H1 (cell line): ENCODE results near the gene GON4L. TPM values are rescaled to one million over a fixed set of nuclear protein-coding genes. Genes with fewer than 3 reads are reported as not detected.

ENCODE experiments used
- CTCF ChIA-PET: fragments of 300-600 bp; sonication (Branson Sonifier 250); formaldehyde crosslinking; loops from one replicate; lab custom pipeline; 2021; ENCODE audit not compliant: partially characterized antibody; lab: Charles Lee
- POLR2A ChIA-PET: fragments of 300-600 bp; sonication (Branson Sonifier 250); formaldehyde crosslinking; loops from one replicate; lab custom pipeline; 2021; ENCODE audit warnings: inconsistent platforms; ENCODE audit not compliant: partially characterized antibody; lab: Charles Lee
- DNase-seq, 2 experiments: peaks; one replicate each; pipeline versions ENCODE4 v3.0.0 to v3.0.0-alpha.2; 2010 to 2022; ENCODE audit warnings: low spot score in 2 of 2, low read depth in 1 of 2, mixed read lengths in 1 of 2
- FAIRE-seq: peaks from 2 replicates; lab custom pipeline; 2011; peaks lifted over from hg19 to GRCh38; lab: Jason Lieb, UNC
- H2AFZ ChIP-seq: 2 replicates; pipeline ENCODE4 v1.8.1; 2012; ENCODE audit warnings: low read length, inconsistent platforms
- H2AK5ac ChIP-seq: 2 replicates; pipeline ENCODE4 v1.6.1; 2013; ENCODE audit warnings: low read depth, low read length
- H2BK120ac ChIP-seq: replicated peaks from 2 replicates; pipeline ENCODE3; 2013; ENCODE audit warnings: low read depth, low read length, inconsistent platforms
- H2BK12ac ChIP-seq: 2 replicates; pipeline ENCODE4 v1.6.1; 2013; ENCODE audit warnings: low read depth, low read length
- H2BK15ac ChIP-seq: 2 replicates; pipeline ENCODE4 v1.6.1; 2013; ENCODE audit warnings: low read length
- H2BK20ac ChIP-seq: 2 replicates; pipeline ENCODE4 v1.6.1; 2013; ENCODE audit warnings: low read length
- H2BK5ac ChIP-seq: 2 replicates; pipeline ENCODE4 v1.6.1; 2013; ENCODE audit warnings: low read depth, low read length
- H3K14ac ChIP-seq: 2 replicates; pipeline ENCODE4 v1.6.1; 2013; ENCODE audit warnings: inconsistent platforms; ENCODE audit not compliant: insufficient read length
- H3K18ac ChIP-seq: 2 replicates; pipeline ENCODE4 v1.6.1; 2013; ENCODE audit warnings: low read length; ENCODE audit errors: extremely low read depth
- H3K23ac ChIP-seq: 2 replicates; pipeline ENCODE4 v1.6.1; 2013; ENCODE audit warnings: inconsistent platforms; ENCODE audit not compliant: insufficient read length
- H3K23me2 ChIP-seq: 2 replicates; pipeline ENCODE4 v1.6.1; 2013; ENCODE audit warnings: low read depth, low read length
- H3K27ac ChIP-seq: 2 replicates; pipeline ENCODE4 v1.6.1; 2011; ENCODE audit warnings: low read depth, low read length, inconsistent platforms
- H3K27me3 ChIP-seq, 4 experiments: replicated peaks in 1 of 4; 1 replicate in 1 of 4; 2 replicates in 3 of 4; pipeline versions ENCODE4 v1.6.1 to v1.8.1; 2011 to 2013; ENCODE audit warnings: low read length in 3 of 4, mild to moderate bottlenecking in 3 of 4, inconsistent platforms in 2 of 4, mixed read lengths in 2 of 4, moderate library complexity in 1 of 4; ENCODE audit not compliant: control insufficient read depth in 3 of 4, insufficient read depth in 3 of 4; ENCODE audit errors: extremely low read depth in 1 of 4
- H3K36me3 ChIP-seq, 4 experiments: 2 replicates each; pipeline versions ENCODE4 v1.6.1 to v1.8.1; 2011 to 2013; ENCODE audit warnings: mild to moderate bottlenecking in 4 of 4, low read length in 3 of 4, moderate library complexity in 2 of 4, control low read depth in 1 of 4, inconsistent platforms in 1 of 4; ENCODE audit not compliant: insufficient read depth in 4 of 4, control insufficient read depth in 2 of 4
- H3K4ac ChIP-seq: replicated peaks from 2 replicates; pipeline ENCODE3; 2013; ENCODE audit warnings: low read length, low read depth, mixed read lengths, inconsistent platforms; ENCODE audit not compliant: insufficient read length
- H3K4me1 ChIP-seq, 4 experiments: replicated peaks in 1 of 4; 1 replicate in 1 of 4; 2 replicates in 3 of 4; pipeline versions ENCODE4 v1.6.1 to v1.8.1; 2011 to 2013; ENCODE audit warnings: low read length in 3 of 4, inconsistent platforms in 2 of 4, mixed read lengths in 1 of 4; ENCODE audit not compliant: insufficient read depth in 4 of 4, control insufficient read depth in 3 of 4
- H3K4me2 ChIP-seq, 2 experiments: 2 replicates each; pipeline versions ENCODE4 v1.6.1 to v1.8.1; 2011 to 2013; ENCODE audit warnings: low read depth in 2 of 2, low read length in 2 of 2, control low read depth in 1 of 2, inconsistent platforms in 1 of 2, mild to moderate bottlenecking in 1 of 2; ENCODE audit not compliant: insufficient read depth in 1 of 2
- H3K4me3 ChIP-seq, 4 experiments: fragments of 200-600, 300-600 bp in 1 of 4; sonication (generic), shearing (Covaris generic), sonication (Bioruptor Twin) in 1 of 4; 2 replicates each; pipeline versions ENCODE4 v1.5.1 to v1.8.1; 2011 to 2016; ENCODE audit warnings: low read length in 4 of 4, low read depth in 3 of 4, control low read depth in 2 of 4, inconsistent platforms in 2 of 4, mild to moderate bottlenecking in 2 of 4, mixed read lengths in 1 of 4, moderate library complexity in 1 of 4; ENCODE audit not compliant: insufficient read depth in 2 of 4; ENCODE audit errors: extremely low read depth in 1 of 4
- H3K56ac ChIP-seq: replicated peaks from 2 replicates; pipeline ENCODE3; 2013; ENCODE audit warnings: low read depth, mild to moderate bottlenecking, mixed read lengths, low read length, inconsistent platforms; ENCODE audit not compliant: insufficient read length
- H3K79me1 ChIP-seq: 2 replicates; pipeline ENCODE4 v1.6.1; 2013; ENCODE audit warnings: low read depth, low read length, control low read depth
- H3K79me2 ChIP-seq, 2 experiments: 2 replicates each; pipeline versions ENCODE4 v1.6.1 to v1.8.1; 2012 to 2013; ENCODE audit warnings: low read length in 2 of 2, mild to moderate bottlenecking in 2 of 2, inconsistent platforms in 1 of 2; ENCODE audit not compliant: insufficient read depth in 2 of 2, control insufficient read depth in 1 of 2
- H3K9ac ChIP-seq, 4 experiments: replicated peaks in 1 of 4; 1 replicate in 1 of 4; 2 replicates in 3 of 4; pipeline versions ENCODE4 v1.6.1 to v1.8.1; 2011 to 2013; ENCODE audit warnings: low read depth in 3 of 4, low read length in 3 of 4, control low read depth in 2 of 4, mild to moderate bottlenecking in 2 of 4, moderate library complexity in 2 of 4, inconsistent platforms in 1 of 4; ENCODE audit errors: extremely low read depth in 1 of 4
- H3K9me3 ChIP-seq, 2 experiments: 2 replicates each; pipeline versions ENCODE4 v1.6.1 to v1.8.1; 2012 to 2013; ENCODE audit warnings: mild to moderate bottlenecking in 2 of 2, moderate library complexity in 2 of 2, control low read depth in 1 of 2, inconsistent platforms in 1 of 2, low read depth in 1 of 2, low read length in 1 of 2, mixed read lengths in 1 of 2; ENCODE audit not compliant: insufficient read depth in 2 of 2
- H4K20me1 ChIP-seq, 2 experiments: replicated peaks in 1 of 2; 2 replicates each; pipeline versions ENCODE3 to v1.8.1; 2011 to 2013; ENCODE audit warnings: inconsistent platforms in 2 of 2, low read length in 2 of 2, mild to moderate bottlenecking in 1 of 2; ENCODE audit not compliant: insufficient read depth in 2 of 2, control insufficient read depth in 1 of 2
- H4K5ac ChIP-seq: 2 replicates; pipeline ENCODE4 v1.6.1; 2013; ENCODE audit warnings: low read length, low read depth, mixed read lengths, inconsistent platforms; ENCODE audit not compliant: insufficient read length
- H4K8ac ChIP-seq: 2 replicates; pipeline ENCODE4 v1.8.0; 2013; ENCODE audit warnings: mild to moderate bottlenecking, moderate library complexity, low read length, inconsistent platforms; ENCODE audit not compliant: insufficient read depth; ENCODE audit errors: extremely low read depth
- H4K91ac ChIP-seq: replicated peaks from 2 replicates; pipeline ENCODE3; 2013; ENCODE audit warnings: low read length, mixed read lengths, inconsistent platforms; ENCODE audit not compliant: insufficient read length
- E2F6 ChIP-seq: IDR thresholded peaks from 2 replicates; pipeline ENCODE4 v1.6.1; 2012; ENCODE audit warnings: inconsistent platforms
- MAFK ChIP-seq: IDR thresholded peaks from 2 replicates; pipeline ENCODE4 v1.6.1; 2012; ENCODE audit warnings: low read depth, mild to moderate bottlenecking, improper control_type of control experiment, low read length
- MAX ChIP-seq: IDR thresholded peaks from 2 replicates; pipeline ENCODE4 v1.6.1; 2012; ENCODE audit warnings: inconsistent platforms
- NANOG ChIP-seq: IDR thresholded peaks from 2 replicates; pipeline ENCODE4 v1.6.1; 2011; ENCODE audit warnings: low read length, low read depth, mild to moderate bottlenecking, inconsistent platforms; ENCODE audit not compliant: insufficient read depth, poor library complexity, severe bottlenecking
- whole genome bisulfite sequencing, 2 experiments: shearing (Covaris generic) in 1 of 2; methylation state at CpG; one replicate each; pipeline versions ENCODE4 v1.1.6 to v1.1.7; 2013 to 2015; ENCODE audit warnings: low lambda C conversion rate in 2 of 2, mixed read lengths in 2 of 2, inconsistent platforms in 1 of 2, low coverage in 1 of 2, missing lambda C conversion rate in 1 of 2; ENCODE audit not compliant: insufficient replicate concordance in 2 of 2, insufficient coverage in 1 of 2, insufficient read length in 1 of 2; ENCODE audit errors: extremely low coverage in 1 of 2, missing lambda C conversion rate in 1 of 2; 5-methylcytosine and 5-hydroxymethylcytosine counted together
- polyA plus RNA-seq, 7 experiments: library from polyadenylated mRNA; depleted of rRNA in 3 of 7; stranded (reverse) in 5 of 7; unstranded in 2 of 7; fragments of >200 nt in 5 of 7; fragments of 200-250 nt in 2 of 7; gene quantifications; 1 replicate in 5 of 7; 2 replicates in 1 of 7; 4 replicates in 1 of 7; pipeline versions ENCODE4 v1.2.1 to v1.2.3, GENCODE V29; 2011 to 2013; ENCODE audit warnings: missing spikeins in 2 of 7, mixed read lengths in 2 of 7
- total RNA-seq: library from RNA; stranded (reverse); fragmentation: NEBNext Ultra II Directional; extraction: Animal tissue kit (Norgen Biotek cat#: 25700); gene quantifications from 2 replicates; pipeline ENCODE4 v1.2.1, GENCODE V29; 2021

The GON4L gene
- total and polyA plus RNA-seq, 2 of the 8 experiments (the other 6 are each of a cell fraction or from before 2014, with no cell fraction given), result 26.2 to 52.1 TPM

DNA sequence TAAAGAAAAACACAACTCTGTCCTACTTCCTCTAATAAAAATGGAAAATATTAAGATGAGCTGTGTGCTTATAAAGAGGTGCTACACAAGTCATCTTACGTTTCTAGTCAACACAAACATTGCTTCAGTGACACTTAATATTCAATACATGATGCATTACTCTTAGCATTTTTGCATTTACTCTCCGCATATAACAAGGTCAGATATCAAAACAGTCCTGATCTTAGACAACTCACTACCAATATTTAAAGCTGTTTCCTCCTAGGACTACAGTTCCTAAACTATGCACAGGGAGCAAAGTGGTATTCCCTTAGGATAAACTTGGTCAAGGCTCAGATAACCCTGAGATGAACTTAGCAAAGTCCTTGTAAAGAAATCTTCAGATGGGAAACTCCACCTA is 41.9 kb upstream of the GON4L start:
- no peaks in the 10 kb centered on the region for H3K79me1 ChIP-seq

More for the DNA sequence above, 41.9 kb upstream of the GON4L start:
- CTCF ChIA-PET, result interaction anchor here (0.6 to 1.0 kb wide), 3 partner anchors 27 to 1072 kb away, joined by 3 read pairs; no protein-coding TSS in a partner anchor
- Histone ChIP-seq H3K4me1 (no peaks in the 10 kb centered on the region), H4K8ac (no peak overlapping the region), H3K4me2 (no peak overlapping the region), H4K5ac (no peak overlapping the region), H3K18ac (no peak overlapping the region), H2BK120ac (no peak overlapping the region), H3K23me2 (no peaks in the 10 kb centered on the region), H3K9me3 (no peaks in the 10 kb centered on the region), H2BK20ac (no peak overlapping the region), H2BK15ac (no peak overlapping the region), H3K27me3 (no peaks in the 10 kb centered on the region), H3K36me3 (peaks cover 13 to 49% (median 29%) of the 10 kb centered on the region in 4 experiments), H2BK12ac (no peak overlapping the region), H3K27ac (no peak overlapping the region), H3K56ac (no peak overlapping the region), H2AFZ (no peak overlapping the region), H3K23ac (no peak overlapping the region), H3K14ac (no peak overlapping the region), H2BK5ac (no peak overlapping the region), H4K91ac (no peak overlapping the region), H3K79me2 (no peaks in the 10 kb centered on the region), H3K4me3 (no peak overlapping the region), H3K9ac (no peak overlapping the region), H3K4ac (no peak overlapping the region), H2AK5ac (no peak overlapping the region), H4K20me1 (no peaks in the 10 kb centered on the region)
- FAIRE-seq (no peak), DNase-seq (no peak)
- POLR2A ChIA-PET, result interaction anchor here (1.1 to 2.4 kb wide), 6 partner anchors 10 to 62 kb away, joined by 3 to 8 read pairs (median 4); partner anchors contain the start of gene KHDC4
- WGBS, 2 experiments, result 97% methylated on average over 2 of the region's 2 CpGs; no CpG with 5 or more reads in 1 of the 2 experiments
- TF ChIP-seq MAFK (no peak), MAX (no peak), NANOG (no peak), E2F6 (no peak)
